Astrocyte (in vitro differentiated cells and primary cell): ENCODE data around the gene NME2. TPM values are rescaled to one million over a fixed set of nuclear protein-coding genes. Genes with fewer than 3 reads are reported as not detected.

ENCODE experiments used
- DNase-seq: peaks from one replicate; pipeline ENCODE4 v3.0.0-alpha.2; 2010; ENCODE audit warnings: low read depth
- FAIRE-seq: peaks from 2 replicates; lab custom pipeline; 2011; peaks lifted over from hg19 to GRCh38; lab: Jason Lieb, UNC
- H2AFZ ChIP-seq: 2 replicates; pipeline ENCODE4 v1.6.0; 2012; ENCODE audit warnings: low read depth, low read length, inconsistent platforms
- H3K27ac ChIP-seq: 2 replicates; pipeline ENCODE4 v1.5.1; 2011; ENCODE audit warnings: low read depth, low read length, inconsistent platforms
- H3K27me3 ChIP-seq: 2 replicates; pipeline ENCODE4 v1.6.0; 2011; ENCODE audit warnings: low read length, inconsistent platforms; ENCODE audit not compliant: insufficient read depth
- H3K36me3 ChIP-seq: 2 replicates; pipeline ENCODE4 v1.5.1; 2011; ENCODE audit warnings: low read length, inconsistent platforms; ENCODE audit not compliant: insufficient read depth
- H3K4me1 ChIP-seq: 2 replicates; pipeline ENCODE4 v1.5.1; 2011; ENCODE audit warnings: low read length, inconsistent platforms; ENCODE audit not compliant: insufficient read depth
- H3K4me2 ChIP-seq: 2 replicates; pipeline ENCODE4 v1.6.0; 2012; ENCODE audit warnings: low read length, inconsistent platforms
- H3K4me3 ChIP-seq: 2 replicates; pipeline ENCODE4 v1.5.1; 2011; ENCODE audit warnings: low read depth, mild to moderate bottlenecking, low read length, inconsistent platforms; ENCODE audit not compliant: insufficient read depth
- H3K79me2 ChIP-seq: 2 replicates; pipeline ENCODE4 v1.6.0; 2012; ENCODE audit warnings: mild to moderate bottlenecking, low read length, inconsistent platforms; ENCODE audit not compliant: insufficient read depth
- H3K9ac ChIP-seq: 2 replicates; pipeline ENCODE4 v1.6.0; 2012; ENCODE audit warnings: mild to moderate bottlenecking, low read length, inconsistent platforms
- H3K9me3 ChIP-seq: 2 replicates; pipeline ENCODE4 v1.5.1; 2012; ENCODE audit warnings: low read depth, mild to moderate bottlenecking, low read length, inconsistent platforms; ENCODE audit not compliant: insufficient read depth
- H4K20me1 ChIP-seq: 2 replicates; pipeline ENCODE4 v1.6.0; 2012; ENCODE audit warnings: low read length, inconsistent platforms; ENCODE audit not compliant: insufficient read depth
- H3K27ac Mint-ChIP-seq: one replicate; pipeline ENCODE4 v1.8.0; 2021; ENCODE audit warnings: mild to moderate bottlenecking, mixed read lengths; ENCODE audit not compliant: unreplicated experiment
- H3K27me3 Mint-ChIP-seq: one replicate; pipeline ENCODE4 v1.8.0; 2021; ENCODE audit warnings: low read depth, mixed read lengths; ENCODE audit not compliant: unreplicated experiment
- H3K36me3 Mint-ChIP-seq: one replicate; pipeline ENCODE4 v1.8.0; 2021; ENCODE audit warnings: low read depth, mixed read lengths; ENCODE audit not compliant: unreplicated experiment
- H3K4me1 Mint-ChIP-seq: one replicate; pipeline ENCODE4 v1.8.0; 2021; ENCODE audit warnings: low read depth, mixed read lengths; ENCODE audit not compliant: unreplicated experiment
- H3K4me3 Mint-ChIP-seq: one replicate; pipeline ENCODE4 v1.8.0; 2021; ENCODE audit warnings: mild to moderate bottlenecking, moderate library complexity, mixed read lengths; ENCODE audit not compliant: unreplicated experiment
- H3K9me3 Mint-ChIP-seq: one replicate; pipeline ENCODE4 v1.8.0; 2021; ENCODE audit warnings: mild to moderate bottlenecking, mixed read lengths; ENCODE audit not compliant: unreplicated experiment
- CTCF ChIP-seq: IDR thresholded peaks from 2 replicates; pipeline ENCODE4 v1.5.1; 2011; ENCODE audit warnings: low read depth, mild to moderate bottlenecking, inconsistent platforms, low read length, moderate library complexity; ENCODE audit not compliant: insufficient read depth
- EZH2 ChIP-seq: IDR thresholded peaks from 2 replicates; pipeline ENCODE4 v1.6.1; 2012; ENCODE audit warnings: mild to moderate bottlenecking, low read length, inconsistent platforms; ENCODE audit not compliant: insufficient read depth
- total RNA-seq: library from RNA; stranded (reverse); gene quantifications from 2 replicates; pipeline ENCODE4 v1.2.1, GENCODE V29; 2021

The NME2 gene
- total RNA-seq, 1 donor from 2014 or later: 894 TPM

GRCh38 chr17:51191895-51192294, 25.7 kb downstream of the NME2 start:
- DNase-seq: no peak
- Mint-ChIP-seq H3K4me1 (no peaks in the 10 kb centered on the region), H3K27me3 (no peaks in the 10 kb centered on the region), H3K27ac (no peak overlapping the region), H3K9me3 (no peaks in the 10 kb centered on the region), H3K36me3 (peaks cover 13% of the 10 kb centered on the region), H3K4me3 (no peak overlapping the region)
- Histone ChIP-seq H2AFZ (no peak overlapping the region), H3K9me3 (no peaks in the 10 kb centered on the region), H3K79me2 (no peaks in the 10 kb centered on the region), H3K9ac (no peak overlapping the region), H3K27me3 (no peaks in the 10 kb centered on the region), H3K27ac (no peak overlapping the region), H3K4me3 (no peak overlapping the region), H4K20me1 (no peaks in the 10 kb centered on the region), H3K4me1 (no peaks in the 10 kb centered on the region), H3K4me2 (no peak overlapping the region), H3K36me3 (peaks cover 31% of the 10 kb centered on the region)
- FAIRE-seq: no peak
- TF ChIP-seq EZH2 (no peak), CTCF (no peak)

- H3K27ac Mint-ChIP-seq: no peak overlapping the region
- FAIRE-seq (no peak), DNase-seq (no peak)
- no peak overlapping the region for H3K27ac ChIP-seq
- H3K4me3 ChIP-seq: no peak overlapping the region
- H4K20me1 ChIP-seq: no peaks in the 10 kb centered on the region
- H3K4me1 ChIP-seq: no peaks in the 10 kb centered on the region
- H3K9me3 Mint-ChIP-seq: no peaks in the 10 kb centered on the region
- H3K79me2 ChIP-seq: no peaks in the 10 kb centered on the region
- H3K36me3 Mint-ChIP-seq: peaks cover 18% of the 10 kb centered on the region
- no peaks in the 10 kb centered on the region for H3K27me3 ChIP-seq
- H3K36me3 ChIP-seq: peaks cover 17% of the 10 kb centered on the region
- no peak overlapping the region for H3K9ac ChIP-seq
- no peak overlapping the region for H3K4me3 Mint-ChIP-seq
- TF ChIP-seq EZH2 (no peak), CTCF (no peak)
- no peaks in the 10 kb centered on the region for H3K27me3 Mint-ChIP-seq
- H3K9me3 ChIP-seq: no peaks in the 10 kb centered on the region
- H3K4me2 ChIP-seq: no peak overlapping the region
- H3K4me1 Mint-ChIP-seq: peaks cover 4% of the 10 kb centered on the region
- no peak overlapping the region for H2AFZ ChIP-seq
These were observed 31.5 kb downstream of the NME2 start for GRCh38 chr17:51197754-51198153.

GRCh38 chr17:51200295-51200694, 34.1 kb downstream of the NME2 start:
- H3K27me3 Mint-ChIP-seq: no peaks in the 10 kb centered on the region
- no peak overlapping the region for H3K4me2 ChIP-seq
- no peak overlapping the region for H3K4me3 ChIP-seq
- no peaks in the 10 kb centered on the region for H3K79me2 ChIP-seq
- H3K4me1 ChIP-seq: no peaks in the 10 kb centered on the region
- no peak for FAIRE-seq
- H3K9me3 ChIP-seq: no peaks in the 10 kb centered on the region
- TF ChIP-seq EZH2 (no peak), CTCF (no peak)
- peaks cover 4% of the 10 kb centered on the region for H3K4me1 Mint-ChIP-seq
- H3K9ac ChIP-seq: no peak overlapping the region
- H3K27ac ChIP-seq: no peak overlapping the region
- H3K4me3 Mint-ChIP-seq: no peak overlapping the region
- no peak overlapping the region for H3K27ac Mint-ChIP-seq
- no peaks in the 10 kb centered on the region for H3K27me3 ChIP-seq
- no peaks in the 10 kb centered on the region for H4K20me1 ChIP-seq
- H3K9me3 Mint-ChIP-seq: no peaks in the 10 kb centered on the region
- H3K36me3 Mint-ChIP-seq: peaks cover 19% of the 10 kb centered on the region
- H2AFZ ChIP-seq: no peak overlapping the region
- H3K36me3 ChIP-seq: peaks cover 21% of the 10 kb centered on the region
- DNase-seq: no peak
